ENCODE data around the gene IL3RA. TPM values are rescaled to one million over a fixed set of nuclear protein-coding genes. Genes with fewer than 3 reads are reported as not detected.

Gene IL3RA
- total RNA-seq, 1 experiment from 2014 or later = not detected

GRCh38 chrX:1387141-1387776, 50.7 kb downstream of the IL3RA start:
- POLR2A ChIA-PET = no interaction called here
- Mint-ChIP-seq H3K9me3 (ENCODE audit: unreplicated experiment) (no peaks in the 10 kb centered on the region), H3K27me3 (ENCODE audit: insufficient read depth, unreplicated experiment) (no peaks in the 10 kb centered on the region), H3K27ac (ENCODE audit: low read depth, unreplicated experiment) (no peak overlapping the region), H3K36me3 (ENCODE audit: insufficient read depth, unreplicated experiment) (peaks cover 98% of the 10 kb centered on the region), H3K4me1 (ENCODE audit: insufficient read depth, unreplicated experiment) (peaks cover 6% of the 10 kb centered on the region), H3K4me3 (ENCODE audit: unreplicated experiment) (no peak overlapping the region)
- no peak for DNase-seq (ENCODE audit: unreplicated experiment)
- TF ChIP-seq CTCF (IDR thresholded peaks at IDR 0.05; ENCODE audit: unreplicated experiment) = no peak
- intact Hi-C loops (cut with micrococcal nuclease) = no loop called here
- CTCF ChIA-PET = no interaction called here
- no TSS peak for BruUV-seq (replicated peaks)

GRCh38 chrX:1388651-1389050, 52.1 kb downstream of the IL3RA start:
- CTCF ChIA-PET = no interaction called here
- intact Hi-C loops (cut with micrococcal nuclease) = no loop called here
- Mint-ChIP-seq H3K4me3 (ENCODE audit: unreplicated experiment) (peak overlapping the region; percentile 54), H3K36me3 (ENCODE audit: insufficient read depth, unreplicated experiment) (peaks cover 93% of the 10 kb centered on the region), H3K27ac (ENCODE audit: low read depth, unreplicated experiment) (no peak overlapping the region), H3K9me3 (ENCODE audit: unreplicated experiment) (no peaks in the 10 kb centered on the region), H3K27me3 (ENCODE audit: insufficient read depth, unreplicated experiment) (no peaks in the 10 kb centered on the region), H3K4me1 (ENCODE audit: insufficient read depth, unreplicated experiment) (peaks cover 4% of the 10 kb centered on the region)
- POLR2A ChIA-PET = no interaction called here
- no peak for TF ChIP-seq CTCF (IDR thresholded peaks at IDR 0.05; ENCODE audit: unreplicated experiment)
- BruUV-seq (replicated peaks) = no TSS peak
- no peak for DNase-seq (ENCODE audit: unreplicated experiment)

GRCh38 chrX:1389181-1389992, 52.8 kb downstream of the IL3RA start:
- intact Hi-C loops (cut with micrococcal nuclease) = no loop called here
- Mint-ChIP-seq H3K4me1 (ENCODE audit: insufficient read depth, unreplicated experiment) (peaks cover 10% of the 10 kb centered on the region), H3K27ac (ENCODE audit: low read depth, unreplicated experiment) (no peak overlapping the region), H3K36me3 (ENCODE audit: insufficient read depth, unreplicated experiment) (peaks cover 87% of the 10 kb centered on the region), H3K9me3 (ENCODE audit: unreplicated experiment) (no peaks in the 10 kb centered on the region), H3K27me3 (ENCODE audit: insufficient read depth, unreplicated experiment) (no peaks in the 10 kb centered on the region), H3K4me3 (ENCODE audit: unreplicated experiment) (peak overlapping the region; percentile 93)
- no peak for DNase-seq (ENCODE audit: unreplicated experiment)
- TF ChIP-seq CTCF (IDR thresholded peaks at IDR 0.05; ENCODE audit: unreplicated experiment) = no peak
- BruUV-seq (replicated peaks) = no TSS peak
- CTCF ChIA-PET = no interaction called here
- POLR2A ChIA-PET = no interaction called here

GRCh38 chrX:1389993-1390285, 53.4 kb downstream of the IL3RA start:
- no peak for DNase-seq (ENCODE audit: unreplicated experiment)
- BruUV-seq (replicated peaks) = no TSS peak
- H3K27me3 Mint-ChIP-seq (ENCODE audit: insufficient read depth, unreplicated experiment) = no peaks in the 10 kb centered on the region
- H3K9me3 Mint-ChIP-seq (ENCODE audit: unreplicated experiment) = no peaks in the 10 kb centered on the region
- peaks cover 14% of the 10 kb centered on the region for H3K4me1 Mint-ChIP-seq (ENCODE audit: insufficient read depth, unreplicated experiment)
- intact Hi-C loops (cut with micrococcal nuclease) = loop anchor here (10.0 kb wide), 1 partner anchor 145 kb away; no protein-coding TSS in a partner anchor
- TF ChIP-seq CTCF (IDR thresholded peaks at IDR 0.05; ENCODE audit: unreplicated experiment) = no peak
- H3K4me3 Mint-ChIP-seq (ENCODE audit: unreplicated experiment) = peak overlapping the region; percentile 93
- no peak overlapping the region for H3K27ac Mint-ChIP-seq (ENCODE audit: low read depth, unreplicated experiment)
- POLR2A ChIA-PET = no interaction called here
- H3K36me3 Mint-ChIP-seq (ENCODE audit: insufficient read depth, unreplicated experiment) = peaks cover 85% of the 10 kb centered on the region
- CTCF ChIA-PET = no interaction called here
